Peyer's patch (tissue), 4 donors: ENCODE measurements around the gene SERTAD1. TPM values are rescaled to one million over a fixed set of nuclear protein-coding genes. Genes with fewer than 3 reads are reported as not detected.

Source experiments
- DNase-seq, 3 donors: peaks; one replicate each; pipeline ENCODE4 v3.0.0-alpha.2; 2017 to 2019
- H3K27ac ChIP-seq, 4 donors: fragments of 200-600 bp; sonication (generic); one replicate each; pipeline ENCODE4 v1.5.1; 2016 to 2019
- H3K27me3 ChIP-seq, 2 donors: fragments of 200-600 bp; sonication (generic); one replicate each; pipeline ENCODE4 v1.5.1; 2019
- H3K36me3 ChIP-seq, 3 donors: fragments of 200-600 bp; sonication (generic); one replicate each; pipeline ENCODE4 v1.5.1; 2016 to 2019
- H3K4me1 ChIP-seq, 4 donors: fragments of 200-600 bp; sonication (generic); one replicate each; pipeline ENCODE4 v1.5.1; 2016 to 2019
- H3K4me3 ChIP-seq, 4 donors: fragments of 200-600 bp; sonication (generic); 1 replicate in 3 of 4; 2 replicates in 1 of 4; pipeline ENCODE4 v1.5.1; 2016 to 2019; ENCODE audit warnings: mild to moderate bottlenecking in 1 of 4
- H3K9me3 ChIP-seq, 4 donors: fragments of 200-600 bp; sonication (generic); one replicate each; pipeline ENCODE4 v1.5.1; 2016 to 2019; ENCODE audit warnings: mild to moderate bottlenecking in 1 of 4
- POLR2A ChIP-seq, 2 donors: fragments of 450-650 bp; IDR thresholded peaks; one replicate each; pipeline ENCODE4 v1.5.1; 2017; ENCODE audit warnings: antibody characterized with exemption in 2 of 2, mild to moderate bottlenecking in 2 of 2, moderate library complexity in 2 of 2
- total RNA-seq, 4 donors: library from RNA; depleted of rRNA; stranded (reverse); fragments of >200 nt; gene quantifications; one replicate each; pipeline ENCODE4 v1.1.0, GENCODE V29; 2016
- TF ChIP-seq, protein P1 (sequence below), 6 experiments: fragments of 450-650 bp in 4 of 6; fragments of 200-600 bp in 2 of 6; sonication (generic) in 1 of 6; IDR thresholded peaks; one replicate each; pipeline ENCODE4 v1.5.1; 2017 to 2019; ENCODE audit warnings: antibody characterized with exemption in 6 of 6, mild to moderate bottlenecking in 3 of 6, moderate library complexity in 1 of 6

Gene SERTAD1
- total RNA-seq, 4 donors from 2014 or later, result 4.1 to 18.2 (median 11.6) TPM

DNA sequence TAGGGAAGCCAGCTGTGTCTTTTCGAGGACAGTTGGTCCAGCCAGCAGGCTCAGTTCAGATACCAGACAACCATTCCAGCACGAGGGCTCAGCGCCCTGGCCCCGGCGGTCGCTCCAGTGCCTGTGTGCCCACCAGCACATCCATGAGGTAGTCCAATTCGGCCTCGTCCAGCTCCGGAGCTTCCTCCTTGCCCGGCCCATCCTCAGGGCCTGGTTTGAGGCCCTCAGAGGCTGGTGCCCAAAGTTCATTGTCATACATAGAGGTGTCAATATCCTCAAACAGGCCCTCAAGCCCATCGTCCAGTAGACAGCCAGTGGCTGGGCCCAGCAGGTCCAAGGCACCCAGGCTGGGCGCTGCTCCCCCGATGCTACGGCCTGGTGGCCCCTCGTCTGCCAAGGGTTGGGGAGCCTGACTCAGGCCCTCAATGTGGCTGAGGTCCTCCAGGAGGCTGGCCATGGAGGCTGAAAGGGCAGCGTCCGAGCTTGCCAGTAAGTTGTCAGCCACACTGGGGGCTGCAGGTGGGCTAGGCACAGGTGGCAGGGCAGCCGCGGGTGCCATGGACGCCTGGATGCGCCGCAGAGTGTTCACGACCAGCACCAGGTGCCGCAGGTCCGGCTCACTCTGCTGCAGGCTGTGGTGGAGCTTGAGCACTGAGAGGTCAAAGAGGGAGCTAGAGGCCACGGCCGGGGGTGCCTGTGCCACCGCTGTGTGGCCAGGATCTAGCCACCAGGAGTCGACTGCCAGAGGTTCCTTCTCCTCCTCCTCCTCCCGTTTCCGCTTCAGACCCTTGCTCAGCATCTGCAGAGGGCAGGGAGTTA lies 2.8 kb downstream of the SERTAD1 start:
- no peak overlapping the region for H3K4me3 ChIP-seq
- peaks cover 0 to 13% (median 0%) of the 10 kb centered on the region in 3 donors for H3K36me3 ChIP-seq
- H3K27me3 ChIP-seq, result no peaks in the 10 kb centered on the region
- peaks cover 3 to 43% (median 11%) of the 10 kb centered on the region in 4 donors for H3K4me1 ChIP-seq
- no peak for DNase-seq
- no peak for TF ChIP-seq POLR2A (IDR thresholded peaks at IDR 0.05)
- TF ChIP-seq, protein P1, sequence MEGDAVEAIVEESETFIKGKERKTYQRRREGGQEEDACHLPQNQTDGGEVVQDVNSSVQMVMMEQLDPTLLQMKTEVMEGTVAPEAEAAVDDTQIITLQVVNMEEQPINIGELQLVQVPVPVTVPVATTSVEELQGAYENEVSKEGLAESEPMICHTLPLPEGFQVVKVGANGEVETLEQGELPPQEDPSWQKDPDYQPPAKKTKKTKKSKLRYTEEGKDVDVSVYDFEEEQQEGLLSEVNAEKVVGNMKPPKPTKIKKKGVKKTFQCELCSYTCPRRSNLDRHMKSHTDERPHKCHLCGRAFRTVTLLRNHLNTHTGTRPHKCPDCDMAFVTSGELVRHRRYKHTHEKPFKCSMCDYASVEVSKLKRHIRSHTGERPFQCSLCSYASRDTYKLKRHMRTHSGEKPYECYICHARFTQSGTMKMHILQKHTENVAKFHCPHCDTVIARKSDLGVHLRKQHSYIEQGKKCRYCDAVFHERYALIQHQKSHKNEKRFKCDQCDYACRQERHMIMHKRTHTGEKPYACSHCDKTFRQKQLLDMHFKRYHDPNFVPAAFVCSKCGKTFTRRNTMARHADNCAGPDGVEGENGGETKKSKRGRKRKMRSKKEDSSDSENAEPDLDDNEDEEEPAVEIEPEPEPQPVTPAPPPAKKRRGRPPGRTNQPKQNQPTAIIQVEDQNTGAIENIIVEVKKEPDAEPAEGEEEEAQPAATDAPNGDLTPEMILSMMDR (IDR thresholded peaks at IDR 0.05), result no peak
- H3K9me3 ChIP-seq, result no peaks in the 10 kb centered on the region
- peak overlapping the region in 3 of 4 donors; percentile 25 to 95 (median 45) for H3K27ac ChIP-seq

DNA sequence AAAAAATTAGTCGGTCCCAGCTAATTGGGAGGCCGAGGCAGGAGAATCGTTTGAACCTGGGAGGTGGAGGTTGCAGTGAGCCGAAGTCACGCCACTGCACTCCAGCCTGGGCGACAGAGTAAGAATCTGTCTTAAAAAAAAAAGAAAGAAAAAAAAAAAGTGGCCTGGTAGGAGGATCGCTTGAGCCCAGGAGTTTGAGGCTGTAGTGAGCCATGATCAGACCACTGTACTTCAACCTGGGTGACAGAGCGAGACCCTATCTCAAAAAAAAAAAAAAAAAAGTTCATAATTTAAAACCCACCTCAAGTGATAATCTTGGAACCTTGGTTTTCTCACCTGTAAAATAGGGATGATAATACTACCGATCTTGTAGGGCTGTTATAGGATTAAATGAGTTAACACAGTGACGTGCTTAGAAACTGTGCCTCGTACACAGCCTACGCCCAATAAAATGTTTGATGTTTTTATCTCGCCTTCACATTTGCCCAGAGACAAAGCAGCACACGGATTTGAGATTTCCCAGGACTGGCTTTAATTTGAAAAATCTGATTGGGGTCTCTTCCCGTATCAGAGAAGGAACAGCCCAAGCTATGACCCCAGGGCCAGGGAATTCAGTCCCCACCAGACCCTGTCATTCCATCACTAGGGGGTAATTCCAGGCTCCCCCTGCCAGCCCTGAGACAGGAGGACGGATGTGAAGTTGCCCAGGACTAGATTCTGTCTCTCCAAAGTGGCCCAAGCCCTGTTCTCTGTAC lies 3.6 kb downstream of the SERTAD1 start:
- TF ChIP-seq POLR2A (IDR thresholded peaks at IDR 0.05), result no peak
- TF ChIP-seq, protein P1 (IDR thresholded peaks at IDR 0.05), result no peak
- DNase-seq, result no peak
- no peaks in the 10 kb centered on the region for H3K27me3 ChIP-seq
- peak overlapping the region; percentile 95 to 99 (median 96) for H3K27ac ChIP-seq
- H3K36me3 ChIP-seq, result peaks cover 0 to 13% (median 0%) of the 10 kb centered on the region in 3 donors
- H3K4me3 ChIP-seq, result peak overlapping the region in 1 of 4 donors; percentile 61
- no peaks in the 10 kb centered on the region for H3K9me3 ChIP-seq
- H3K4me1 ChIP-seq, result peaks cover 3 to 50% (median 11%) of the 10 kb centered on the region in 4 donors

DNA sequence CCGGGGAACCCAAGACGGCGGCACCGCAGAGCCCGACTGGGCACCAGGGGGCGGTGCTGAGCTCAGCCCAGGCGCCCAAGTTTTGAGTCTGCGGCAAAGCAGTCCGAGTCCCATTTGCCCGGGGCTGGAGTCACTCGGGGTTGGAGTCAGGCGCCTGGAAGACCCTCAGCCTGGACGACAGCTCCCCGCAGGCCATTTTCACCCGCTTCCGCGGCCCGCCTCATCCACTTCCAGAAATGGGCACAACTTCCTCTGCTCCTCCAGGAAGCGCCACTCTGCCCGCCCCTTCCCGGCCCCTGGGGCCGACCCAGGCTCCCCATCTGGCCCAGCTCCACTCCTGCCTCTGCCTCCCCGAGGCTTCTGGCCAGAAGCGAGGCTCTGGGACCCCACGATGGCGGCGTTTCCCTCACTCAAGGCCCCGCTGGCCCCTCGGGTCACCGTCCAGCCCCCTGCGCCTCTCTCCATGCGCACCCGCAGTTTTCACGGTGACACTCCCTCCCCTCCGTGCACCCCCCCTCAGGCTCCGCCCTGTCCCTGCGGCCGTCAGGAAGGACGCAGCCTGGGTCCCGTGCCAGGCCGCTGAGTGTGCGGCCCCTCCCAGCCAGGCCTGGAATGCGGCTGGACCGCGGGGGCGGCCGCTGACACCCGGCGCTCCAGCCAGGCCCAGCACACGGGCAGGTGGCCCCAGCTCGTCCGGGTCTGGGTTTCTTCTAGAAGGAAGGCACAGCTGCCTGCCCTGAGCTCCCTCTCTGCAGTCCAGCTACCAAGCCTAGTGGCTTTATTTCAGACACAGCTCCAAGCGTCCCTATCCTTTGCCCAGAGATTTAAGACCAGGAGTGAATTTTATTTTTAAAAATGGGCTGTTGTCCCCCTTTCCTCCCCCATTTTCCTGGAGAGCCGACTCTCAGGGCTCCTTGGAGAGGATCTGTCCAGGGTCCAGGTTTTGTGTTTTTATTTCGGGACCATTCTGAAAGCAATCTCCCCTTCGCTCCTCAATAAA lies 4.7 kb downstream of the SERTAD1 start:
- peak; percentile 94 to 97 for TF ChIP-seq POLR2A (IDR thresholded peaks at IDR 0.05)
- TF ChIP-seq, protein P1 (IDR thresholded peaks at IDR 0.05), result peak; percentile 95 to 97 (median 96)
- peak; percentile 83 to 98 (median 95) for DNase-seq
- H3K27me3 ChIP-seq, result no peaks in the 10 kb centered on the region
- H3K4me3 ChIP-seq, result peak overlapping the region; percentile 52 to 71 (median 60)
- H3K4me1 ChIP-seq, result peaks cover 3 to 42% (median 11%) of the 10 kb centered on the region in 4 donors
- H3K36me3 ChIP-seq, result peaks cover 0 to 13% (median 0%) of the 10 kb centered on the region in 3 donors
- H3K27ac ChIP-seq, result peak overlapping the region; percentile 95 to 99 (median 96)
- H3K9me3 ChIP-seq, result no peaks in the 10 kb centered on the region

DNA sequence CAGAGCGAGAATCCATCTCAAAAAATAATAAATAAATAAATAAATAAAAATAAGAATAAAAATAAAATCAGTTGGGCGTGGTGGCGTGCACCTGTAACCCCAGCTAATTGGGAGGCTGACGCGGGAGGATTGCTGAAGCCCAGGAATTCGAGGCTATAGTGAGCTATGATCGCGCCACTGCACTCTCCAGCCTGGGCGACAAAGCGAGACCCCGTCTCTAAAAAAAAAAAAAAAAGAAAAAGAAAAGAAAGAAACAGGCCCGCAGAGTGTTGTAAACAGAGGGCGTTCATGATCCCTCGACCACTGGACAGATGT lies 5.4 kb downstream of the SERTAD1 start:
- H3K4me3 ChIP-seq, result peak overlapping the region; percentile 52 to 71 (median 60)
- H3K4me1 ChIP-seq, result peaks cover 3 to 42% (median 11%) of the 10 kb centered on the region in 4 donors
- TF ChIP-seq, protein P1 (IDR thresholded peaks at IDR 0.05), result no peak
- TF ChIP-seq POLR2A (IDR thresholded peaks at IDR 0.05), result no peak
- peak overlapping the region; percentile 95 to 99 (median 96) for H3K27ac ChIP-seq
- peaks cover 0 to 13% (median 0%) of the 10 kb centered on the region in 3 donors for H3K36me3 ChIP-seq
- peak in 1 of 3 donors; percentile 40 for DNase-seq
- no peaks in the 10 kb centered on the region for H3K9me3 ChIP-seq
- H3K27me3 ChIP-seq, result no peaks in the 10 kb centered on the region

DNA sequence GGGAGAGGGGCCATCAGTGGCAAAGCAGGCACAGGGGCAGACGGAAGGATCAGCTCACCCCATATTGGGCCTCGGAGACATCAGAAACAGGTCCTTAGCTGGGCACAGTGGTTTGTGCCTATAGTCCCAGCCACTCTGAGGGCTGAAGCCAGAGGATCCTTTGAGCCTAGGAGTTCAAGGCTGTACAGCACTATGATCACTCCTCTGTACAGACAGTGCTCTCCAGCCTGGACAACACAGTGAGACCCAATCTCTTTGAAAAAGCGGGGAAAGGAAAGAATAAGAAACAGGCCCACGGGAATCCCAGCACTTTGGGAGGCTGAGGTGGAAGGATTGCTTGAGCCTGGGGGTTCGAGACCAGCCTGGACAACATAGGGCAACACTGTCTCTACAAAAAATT lies 6.0 kb downstream of the SERTAD1 start:
- no peak overlapping the region for H3K27ac ChIP-seq
- H3K4me1 ChIP-seq, result peaks cover 3 to 42% (median 11%) of the 10 kb centered on the region in 4 donors
- TF ChIP-seq POLR2A (IDR thresholded peaks at IDR 0.05), result no peak
- TF ChIP-seq, protein P1 (IDR thresholded peaks at IDR 0.05), result no peak
- DNase-seq, result no peak
- no peaks in the 10 kb centered on the region for H3K27me3 ChIP-seq
- no peaks in the 10 kb centered on the region for H3K9me3 ChIP-seq
- H3K4me3 ChIP-seq, result no peak overlapping the region
- peaks cover 0 to 13% (median 0%) of the 10 kb centered on the region in 3 donors for H3K36me3 ChIP-seq
